Endothelial cell of umbilical vein (primary cell): Measurements from ENCODE around the gene WARS2.

Source experiments
- EZH2 ChIP-seq: IDR thresholded peaks from 2 replicates; pipeline ENCODE4 v1.6.1; 2012; ENCODE audit warnings: borderline replicate concordance, low read depth, mild to moderate bottlenecking, moderate library complexity, low read length, inconsistent platforms; ENCODE audit not compliant: severe bottlenecking
- POLR2A ChIP-seq: IDR thresholded peaks from 2 replicates; pipeline ENCODE4 v1.6.1; 2012; ENCODE audit warnings: low read depth, mild to moderate bottlenecking, control low read depth, low read length
- POLR2AphosphoS5 ChIP-seq: IDR thresholded peaks from 2 replicates; pipeline ENCODE4 v1.6.1; 2012; ENCODE audit warnings: low read depth, mild to moderate bottlenecking, control low read depth, low read length, moderate library complexity; ENCODE audit not compliant: insufficient read depth
- TF ChIP-seq, protein P1 (sequence below), 2 donors: IDR thresholded peaks; 1 replicate in 1 of 2; 2 replicates in 1 of 2; pipeline ENCODE4 v1.5.1; 2011; ENCODE audit warnings: low read length in 2 of 2, mild to moderate bottlenecking in 2 of 2, moderate library complexity in 2 of 2, control low read depth in 1 of 2, inconsistent platforms in 1 of 2, low read depth in 1 of 2; ENCODE audit not compliant: insufficient read depth in 1 of 2; ENCODE audit errors: extremely low read depth in 1 of 2
- TF ChIP-seq, protein P2 (sequence below): IDR thresholded peaks from 2 replicates; pipeline ENCODE4 v1.6.1; 2011; ENCODE audit not compliant: insufficient read depth, insufficient read length

DNA sequence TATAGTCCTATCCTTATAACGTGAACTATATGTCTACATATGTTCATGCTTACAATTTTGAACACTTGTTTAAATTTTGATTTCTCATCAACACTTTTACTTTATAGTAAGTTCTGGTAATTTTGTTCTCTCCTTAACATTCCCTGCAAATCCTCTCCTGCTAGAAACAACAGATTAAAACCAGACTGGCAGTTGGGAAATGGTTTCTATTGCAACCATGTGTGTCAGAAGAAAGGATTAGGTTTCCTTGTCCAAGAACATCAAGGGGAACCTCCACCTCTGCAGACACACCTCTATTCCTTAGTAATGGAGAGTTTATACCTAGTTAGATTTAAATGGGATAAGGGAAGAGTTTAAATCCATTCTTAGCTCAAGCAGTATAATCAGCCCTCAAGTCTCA is 3.3 kb upstream of the WARS2 start:
- TF ChIP-seq, protein P1, sequence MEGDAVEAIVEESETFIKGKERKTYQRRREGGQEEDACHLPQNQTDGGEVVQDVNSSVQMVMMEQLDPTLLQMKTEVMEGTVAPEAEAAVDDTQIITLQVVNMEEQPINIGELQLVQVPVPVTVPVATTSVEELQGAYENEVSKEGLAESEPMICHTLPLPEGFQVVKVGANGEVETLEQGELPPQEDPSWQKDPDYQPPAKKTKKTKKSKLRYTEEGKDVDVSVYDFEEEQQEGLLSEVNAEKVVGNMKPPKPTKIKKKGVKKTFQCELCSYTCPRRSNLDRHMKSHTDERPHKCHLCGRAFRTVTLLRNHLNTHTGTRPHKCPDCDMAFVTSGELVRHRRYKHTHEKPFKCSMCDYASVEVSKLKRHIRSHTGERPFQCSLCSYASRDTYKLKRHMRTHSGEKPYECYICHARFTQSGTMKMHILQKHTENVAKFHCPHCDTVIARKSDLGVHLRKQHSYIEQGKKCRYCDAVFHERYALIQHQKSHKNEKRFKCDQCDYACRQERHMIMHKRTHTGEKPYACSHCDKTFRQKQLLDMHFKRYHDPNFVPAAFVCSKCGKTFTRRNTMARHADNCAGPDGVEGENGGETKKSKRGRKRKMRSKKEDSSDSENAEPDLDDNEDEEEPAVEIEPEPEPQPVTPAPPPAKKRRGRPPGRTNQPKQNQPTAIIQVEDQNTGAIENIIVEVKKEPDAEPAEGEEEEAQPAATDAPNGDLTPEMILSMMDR (IDR thresholded peaks at IDR 0.05; ENCODE audit: extremely low read depth in 1 of 2, insufficient read depth in 1 of 2, low read depth in 1 of 2, low read length in 2 of 2), result no peak
- TF ChIP-seq POLR2AphosphoS5 (no peak), EZH2 (no peak), POLR2A (no peak)
- TF ChIP-seq, protein P2, sequence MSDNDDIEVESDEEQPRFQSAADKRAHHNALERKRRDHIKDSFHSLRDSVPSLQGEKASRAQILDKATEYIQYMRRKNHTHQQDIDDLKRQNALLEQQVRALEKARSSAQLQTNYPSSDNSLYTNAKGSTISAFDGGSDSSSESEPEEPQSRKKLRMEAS, result no peak
